ENCODE measurements around the gene INTS1.

DNA sequence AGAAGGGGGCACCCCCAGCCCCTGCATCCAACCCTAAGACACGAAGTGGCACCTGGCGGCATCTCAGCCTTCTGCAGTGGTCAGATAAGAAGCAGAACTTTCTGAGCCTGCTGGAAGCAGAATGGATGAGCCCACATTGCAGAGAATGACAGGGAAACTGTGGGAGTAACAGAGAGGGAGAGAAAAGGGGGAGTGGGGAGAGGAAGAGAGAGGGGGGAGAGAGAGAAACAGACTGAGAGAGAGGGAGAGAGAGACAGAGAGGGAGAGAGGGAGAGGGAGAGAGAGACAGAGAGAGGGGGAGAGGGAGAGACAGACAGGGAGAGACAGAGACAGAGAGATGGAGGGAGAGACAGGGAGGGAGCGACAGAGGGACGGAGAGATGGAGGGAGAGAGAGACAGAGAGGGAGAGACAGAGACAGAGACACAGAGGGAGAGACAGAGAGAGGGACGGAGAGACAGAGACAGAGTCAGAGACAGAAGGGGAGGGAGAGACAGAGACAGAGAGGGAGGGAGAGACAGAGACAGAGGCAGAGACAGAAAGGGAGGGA is 80.9 kb downstream of the INTS1 start:
- TF ChIP-seq, protein P1, sequence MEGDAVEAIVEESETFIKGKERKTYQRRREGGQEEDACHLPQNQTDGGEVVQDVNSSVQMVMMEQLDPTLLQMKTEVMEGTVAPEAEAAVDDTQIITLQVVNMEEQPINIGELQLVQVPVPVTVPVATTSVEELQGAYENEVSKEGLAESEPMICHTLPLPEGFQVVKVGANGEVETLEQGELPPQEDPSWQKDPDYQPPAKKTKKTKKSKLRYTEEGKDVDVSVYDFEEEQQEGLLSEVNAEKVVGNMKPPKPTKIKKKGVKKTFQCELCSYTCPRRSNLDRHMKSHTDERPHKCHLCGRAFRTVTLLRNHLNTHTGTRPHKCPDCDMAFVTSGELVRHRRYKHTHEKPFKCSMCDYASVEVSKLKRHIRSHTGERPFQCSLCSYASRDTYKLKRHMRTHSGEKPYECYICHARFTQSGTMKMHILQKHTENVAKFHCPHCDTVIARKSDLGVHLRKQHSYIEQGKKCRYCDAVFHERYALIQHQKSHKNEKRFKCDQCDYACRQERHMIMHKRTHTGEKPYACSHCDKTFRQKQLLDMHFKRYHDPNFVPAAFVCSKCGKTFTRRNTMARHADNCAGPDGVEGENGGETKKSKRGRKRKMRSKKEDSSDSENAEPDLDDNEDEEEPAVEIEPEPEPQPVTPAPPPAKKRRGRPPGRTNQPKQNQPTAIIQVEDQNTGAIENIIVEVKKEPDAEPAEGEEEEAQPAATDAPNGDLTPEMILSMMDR (conservative IDR thresholded peaks at IDR 0.05; ENCODE audit: low read depth in 2 of 2), result no peak
- TF ChIP-seq POLR2AphosphoS5 (IDR thresholded peaks at IDR 0.05; ENCODE audit: low read depth) (no peak), EZH2 (IDR thresholded peaks at IDR 0.05; ENCODE audit: low read depth, unreplicated experiment) (no peak), JUNB (IDR thresholded peaks at IDR 0.05; ENCODE audit: unreplicated experiment) (no peak)
- TF ChIP-seq, protein P2, sequence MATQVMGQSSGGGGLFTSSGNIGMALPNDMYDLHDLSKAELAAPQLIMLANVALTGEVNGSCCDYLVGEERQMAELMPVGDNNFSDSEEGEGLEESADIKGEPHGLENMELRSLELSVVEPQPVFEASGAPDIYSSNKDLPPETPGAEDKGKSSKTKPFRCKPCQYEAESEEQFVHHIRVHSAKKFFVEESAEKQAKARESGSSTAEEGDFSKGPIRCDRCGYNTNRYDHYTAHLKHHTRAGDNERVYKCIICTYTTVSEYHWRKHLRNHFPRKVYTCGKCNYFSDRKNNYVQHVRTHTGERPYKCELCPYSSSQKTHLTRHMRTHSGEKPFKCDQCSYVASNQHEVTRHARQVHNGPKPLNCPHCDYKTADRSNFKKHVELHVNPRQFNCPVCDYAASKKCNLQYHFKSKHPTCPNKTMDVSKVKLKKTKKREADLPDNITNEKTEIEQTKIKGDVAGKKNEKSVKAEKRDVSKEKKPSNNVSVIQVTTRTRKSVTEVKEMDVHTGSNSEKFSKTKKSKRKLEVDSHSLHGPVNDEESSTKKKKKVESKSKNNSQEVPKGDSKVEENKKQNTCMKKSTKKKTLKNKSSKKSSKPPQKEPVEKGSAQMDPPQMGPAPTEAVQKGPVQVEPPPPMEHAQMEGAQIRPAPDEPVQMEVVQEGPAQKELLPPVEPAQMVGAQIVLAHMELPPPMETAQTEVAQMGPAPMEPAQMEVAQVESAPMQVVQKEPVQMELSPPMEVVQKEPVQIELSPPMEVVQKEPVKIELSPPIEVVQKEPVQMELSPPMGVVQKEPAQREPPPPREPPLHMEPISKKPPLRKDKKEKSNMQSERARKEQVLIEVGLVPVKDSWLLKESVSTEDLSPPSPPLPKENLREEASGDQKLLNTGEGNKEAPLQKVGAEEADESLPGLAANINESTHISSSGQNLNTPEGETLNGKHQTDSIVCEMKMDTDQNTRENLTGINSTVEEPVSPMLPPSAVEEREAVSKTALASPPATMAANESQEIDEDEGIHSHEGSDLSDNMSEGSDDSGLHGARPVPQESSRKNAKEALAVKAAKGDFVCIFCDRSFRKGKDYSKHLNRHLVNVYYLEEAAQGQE (IDR thresholded peaks at IDR 0.05; ENCODE audit: unreplicated experiment), result no peak
- TF ChIP-seq, protein P3, sequence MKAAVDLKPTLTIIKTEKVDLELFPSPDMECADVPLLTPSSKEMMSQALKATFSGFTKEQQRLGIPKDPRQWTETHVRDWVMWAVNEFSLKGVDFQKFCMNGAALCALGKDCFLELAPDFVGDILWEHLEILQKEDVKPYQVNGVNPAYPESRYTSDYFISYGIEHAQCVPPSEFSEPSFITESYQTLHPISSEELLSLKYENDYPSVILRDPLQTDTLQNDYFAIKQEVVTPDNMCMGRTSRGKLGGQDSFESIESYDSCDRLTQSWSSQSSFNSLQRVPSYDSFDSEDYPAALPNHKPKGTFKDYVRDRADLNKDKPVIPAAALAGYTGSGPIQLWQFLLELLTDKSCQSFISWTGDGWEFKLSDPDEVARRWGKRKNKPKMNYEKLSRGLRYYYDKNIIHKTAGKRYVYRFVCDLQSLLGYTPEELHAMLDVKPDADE (IDR thresholded peaks at IDR 0.05), result no peak

Measured in GM23338 (cell line).